H1 (cell line): ENCODE results near the gene MRPS34. TPM values are rescaled to one million over a fixed set of nuclear protein-coding genes. Genes with fewer than 3 reads are reported as not detected.

Experiments used
- CBX5 ChIP-seq: fragments of 300-800, 300-1000 bp; sonication (generic); IDR thresholded peaks from 2 replicates; pipeline ENCODE4 v1.7.1; 2016; ENCODE audit warnings: antibody characterized with exemption, low read length, low read depth
- RFX5 ChIP-seq: IDR thresholded peaks from 2 replicates; pipeline ENCODE4 v1.6.1; 2011; ENCODE audit warnings: low read depth, low read length, improper control_type of control experiment, borderline replicate concordance
- SIN3A ChIP-seq, 2 experiments: IDR thresholded peaks in 1 of 2; conservative IDR thresholded peaks in 1 of 2; 2 replicates each; pipeline ENCODE4 v1.6.1; 2011 to 2012; ENCODE audit warnings: low read length in 2 of 2, improper control_type of control experiment in 1 of 2, low read depth in 1 of 2, mild to moderate bottlenecking in 1 of 2
- polyA plus RNA-seq, 7 experiments: library from polyadenylated mRNA; depleted of rRNA in 3 of 7; stranded (reverse) in 5 of 7; unstranded in 2 of 7; fragments of >200 nt in 5 of 7; fragments of 200-250 nt in 2 of 7; gene quantifications; 1 replicate in 5 of 7; 2 replicates in 1 of 7; 4 replicates in 1 of 7; pipeline versions ENCODE4 v1.2.1 to v1.2.3, GENCODE V29; 2011 to 2013; ENCODE audit warnings: missing spikeins in 2 of 7, mixed read lengths in 2 of 7
- total RNA-seq: library from RNA; stranded (reverse); fragmentation: NEBNext Ultra II Directional; extraction: Animal tissue kit (Norgen Biotek cat#: 25700); gene quantifications from 2 replicates; pipeline ENCODE4 v1.2.1, GENCODE V29; 2021

MRPS34 gene
- total and polyA plus RNA-seq, 2 of the 8 experiments (the other 6 are each of a cell fraction or from before 2014, with no cell fraction given), result 168 to 252 TPM

DNA sequence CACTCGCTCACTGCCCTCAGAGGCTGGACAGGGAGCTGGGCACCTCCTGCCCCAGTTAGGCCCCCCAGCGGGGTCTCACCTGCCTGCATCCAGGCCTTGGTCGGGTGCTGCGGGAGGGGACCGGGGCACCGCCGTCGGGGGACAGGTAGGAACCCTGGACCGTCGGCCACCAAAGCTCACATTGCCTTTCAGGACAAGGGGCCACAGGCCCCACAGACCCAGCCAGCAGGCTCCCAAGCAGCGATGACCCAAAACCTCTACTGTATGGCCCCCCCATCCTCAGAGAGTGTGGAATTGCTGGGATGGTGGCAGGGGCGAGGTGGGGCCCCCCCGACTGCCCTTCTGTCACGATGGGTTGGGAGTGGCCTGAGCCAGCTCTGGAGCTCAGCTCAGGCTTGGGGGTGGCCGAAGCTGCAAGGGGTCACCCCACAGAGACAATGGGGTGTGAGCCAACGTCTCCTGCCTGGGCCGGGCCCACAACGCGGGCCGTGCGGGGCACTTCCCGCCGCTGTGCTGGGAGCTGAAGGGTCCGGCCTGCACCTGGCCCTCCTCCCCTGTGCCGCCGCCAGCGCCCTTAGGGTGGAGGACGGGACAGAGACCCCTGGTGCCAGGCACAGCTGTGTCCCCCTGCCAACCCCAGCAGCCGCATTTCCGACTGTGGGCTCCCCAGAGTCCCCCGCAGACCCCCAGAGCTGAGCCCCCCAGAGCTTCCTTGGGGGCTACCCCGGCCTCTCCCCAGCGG, 20.1 kb upstream of the MRPS34 start (continued):
- TF ChIP-seq RFX5 (no peak), CBX5 (no peak), SIN3A (conservative IDR thresholded peaks at IDR 0.05 in 1 of 2, IDR thresholded peaks at IDR 0.05 in 1 of 2; ENCODE audit: low read depth in 1 of 2, low read length in 2 of 2) (no peak)
